Measurements from ENCODE around the gene LAPTM5.

DNA sequence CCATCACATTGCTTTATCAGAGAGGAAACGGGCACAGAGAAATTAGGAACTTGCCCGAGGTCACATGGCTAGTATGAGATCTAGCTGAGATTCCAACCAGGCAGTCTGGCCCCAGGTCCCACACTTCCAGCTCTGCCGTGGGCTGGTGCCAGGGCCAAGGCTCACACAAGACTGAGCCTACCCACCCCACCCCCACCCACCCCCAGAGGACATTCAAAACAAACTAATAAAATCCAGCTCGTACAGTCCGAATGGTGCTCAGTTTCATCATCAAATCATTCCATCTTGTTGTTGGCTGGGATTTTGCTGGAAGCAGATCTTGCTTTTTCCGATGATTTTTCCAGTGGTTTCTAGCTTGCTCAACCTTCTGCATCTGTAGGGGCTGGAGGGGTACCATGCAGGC, 62.1 kb downstream of the LAPTM5 start:
- TF ChIP-seq, protein P1, sequence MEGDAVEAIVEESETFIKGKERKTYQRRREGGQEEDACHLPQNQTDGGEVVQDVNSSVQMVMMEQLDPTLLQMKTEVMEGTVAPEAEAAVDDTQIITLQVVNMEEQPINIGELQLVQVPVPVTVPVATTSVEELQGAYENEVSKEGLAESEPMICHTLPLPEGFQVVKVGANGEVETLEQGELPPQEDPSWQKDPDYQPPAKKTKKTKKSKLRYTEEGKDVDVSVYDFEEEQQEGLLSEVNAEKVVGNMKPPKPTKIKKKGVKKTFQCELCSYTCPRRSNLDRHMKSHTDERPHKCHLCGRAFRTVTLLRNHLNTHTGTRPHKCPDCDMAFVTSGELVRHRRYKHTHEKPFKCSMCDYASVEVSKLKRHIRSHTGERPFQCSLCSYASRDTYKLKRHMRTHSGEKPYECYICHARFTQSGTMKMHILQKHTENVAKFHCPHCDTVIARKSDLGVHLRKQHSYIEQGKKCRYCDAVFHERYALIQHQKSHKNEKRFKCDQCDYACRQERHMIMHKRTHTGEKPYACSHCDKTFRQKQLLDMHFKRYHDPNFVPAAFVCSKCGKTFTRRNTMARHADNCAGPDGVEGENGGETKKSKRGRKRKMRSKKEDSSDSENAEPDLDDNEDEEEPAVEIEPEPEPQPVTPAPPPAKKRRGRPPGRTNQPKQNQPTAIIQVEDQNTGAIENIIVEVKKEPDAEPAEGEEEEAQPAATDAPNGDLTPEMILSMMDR (IDR thresholded peaks at IDR 0.05), result no peak
- TF ChIP-seq POLR2A (IDR thresholded peaks at IDR 0.05), result no peak
